ENCODE measurements around the gene BMPR1A. TPM values are rescaled to one million over a fixed set of nuclear protein-coding genes. Genes with fewer than 3 reads are reported as not detected.
"Not testable (repeated sequence)": the region's sequence is repeated elsewhere in the genome, so short reads cannot be mapped to it uniquely, and the experiment has no call there.

Gene BMPR1A
- total RNA-seq, 1 donor from 2014 or later, result 84.7 TPM

DNA sequence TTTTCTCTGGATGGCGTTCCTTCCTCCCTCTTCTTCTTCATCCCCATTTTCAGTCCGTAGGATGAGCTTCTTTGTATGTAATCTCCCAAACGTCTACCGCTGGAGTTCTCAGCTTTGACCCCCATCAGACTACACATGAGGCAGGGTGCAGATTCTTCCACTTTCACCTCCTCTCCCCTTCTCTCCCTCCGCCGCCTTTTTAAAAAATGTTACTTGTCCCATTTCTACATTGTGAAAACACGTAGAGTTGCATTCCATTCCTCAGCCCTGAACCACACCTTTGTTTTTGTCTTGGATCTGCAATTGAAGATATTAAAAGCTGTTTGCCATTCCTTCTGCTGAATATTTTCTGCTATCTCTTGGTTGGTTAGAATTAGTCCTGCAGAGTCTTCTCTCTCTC is 218.1 kb downstream of the BMPR1A start:
- TF ChIP-seq, protein P1, sequence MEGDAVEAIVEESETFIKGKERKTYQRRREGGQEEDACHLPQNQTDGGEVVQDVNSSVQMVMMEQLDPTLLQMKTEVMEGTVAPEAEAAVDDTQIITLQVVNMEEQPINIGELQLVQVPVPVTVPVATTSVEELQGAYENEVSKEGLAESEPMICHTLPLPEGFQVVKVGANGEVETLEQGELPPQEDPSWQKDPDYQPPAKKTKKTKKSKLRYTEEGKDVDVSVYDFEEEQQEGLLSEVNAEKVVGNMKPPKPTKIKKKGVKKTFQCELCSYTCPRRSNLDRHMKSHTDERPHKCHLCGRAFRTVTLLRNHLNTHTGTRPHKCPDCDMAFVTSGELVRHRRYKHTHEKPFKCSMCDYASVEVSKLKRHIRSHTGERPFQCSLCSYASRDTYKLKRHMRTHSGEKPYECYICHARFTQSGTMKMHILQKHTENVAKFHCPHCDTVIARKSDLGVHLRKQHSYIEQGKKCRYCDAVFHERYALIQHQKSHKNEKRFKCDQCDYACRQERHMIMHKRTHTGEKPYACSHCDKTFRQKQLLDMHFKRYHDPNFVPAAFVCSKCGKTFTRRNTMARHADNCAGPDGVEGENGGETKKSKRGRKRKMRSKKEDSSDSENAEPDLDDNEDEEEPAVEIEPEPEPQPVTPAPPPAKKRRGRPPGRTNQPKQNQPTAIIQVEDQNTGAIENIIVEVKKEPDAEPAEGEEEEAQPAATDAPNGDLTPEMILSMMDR (conservative IDR thresholded peaks at IDR 0.05), result no peak
- peak overlapping the region; percentile 99 for H3K27ac Mint-ChIP-seq
- no peak for DNase-seq (ENCODE audit: extremely low spot score, unreplicated experiment)
- H3K9me3 Mint-ChIP-seq, result no peaks in the 10 kb centered on the region
- peaks cover 4% of the 10 kb centered on the region for H3K36me3 Mint-ChIP-seq
- peaks cover 4% of the 10 kb centered on the region for H3K27me3 Mint-ChIP-seq
- peak overlapping the region; percentile 85 for H3K4me3 Mint-ChIP-seq
- peaks cover 34% of the 10 kb centered on the region for H3K4me1 Mint-ChIP-seq (ENCODE audit: unreplicated experiment)

DNA sequence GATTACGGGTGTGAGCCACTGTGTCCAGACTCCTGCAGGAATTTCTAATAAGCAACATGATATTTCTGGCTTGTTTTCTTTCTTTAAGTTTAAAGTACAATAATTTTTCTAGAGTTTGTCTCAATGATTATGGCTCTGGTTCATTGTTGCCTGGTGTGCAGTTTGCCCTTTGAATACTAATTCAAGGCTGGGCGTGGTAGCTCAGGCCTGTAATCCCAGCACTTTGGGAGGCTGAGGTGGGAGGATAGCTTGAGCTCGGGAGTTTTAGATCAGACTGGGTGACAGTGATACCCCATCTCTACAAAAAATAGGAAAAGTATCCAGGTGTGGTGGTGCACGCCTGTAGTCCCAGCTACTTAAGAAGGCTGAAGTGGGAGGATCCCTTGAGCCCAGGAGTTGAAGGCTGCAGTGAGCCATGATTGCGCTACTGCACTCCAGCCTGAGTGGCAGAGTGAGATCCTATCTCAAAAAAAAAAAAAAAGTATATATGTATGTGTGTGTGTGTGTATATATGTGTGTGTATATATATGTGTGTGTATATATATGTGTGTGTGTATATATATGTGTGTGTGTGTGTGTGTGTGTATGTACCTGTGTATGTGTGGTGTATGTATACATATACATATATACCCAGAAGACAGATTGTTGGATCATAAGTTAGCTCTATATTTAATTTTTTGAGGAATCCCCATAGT is 220.1 kb downstream of the BMPR1A start:
- TF ChIP-seq, protein P1 (conservative IDR thresholded peaks at IDR 0.05), result no peak
- Mint-ChIP-seq H3K4me1 (ENCODE audit: unreplicated experiment) (peaks cover 28% of the 10 kb centered on the region), H3K36me3 (peaks cover 4% of the 10 kb centered on the region), H3K9me3 (no peaks in the 10 kb centered on the region), H3K4me3 (no peak overlapping the region), H3K27ac (no peak overlapping the region), H3K27me3 (peaks cover 4% of the 10 kb centered on the region)
- DNase-seq (ENCODE audit: extremely low spot score, unreplicated experiment), result no peak

- H3K9me3 Mint-ChIP-seq; H3K4me3 Mint-ChIP-seq; H3K27me3 Mint-ChIP-seq; H3K36me3 Mint-ChIP-seq; DNase-seq (ENCODE audit: extremely low spot score, unreplicated experiment): not testable (repeated sequence)
- Mint-ChIP-seq H3K27ac (peak overlapping the region; percentile 24), H3K4me1 (ENCODE audit: unreplicated experiment) (peaks cover 13% of the 10 kb centered on the region)
Measured at GRCh38 chr10:86978457-86978856, 222.0 kb downstream of the BMPR1A start.

DNA sequence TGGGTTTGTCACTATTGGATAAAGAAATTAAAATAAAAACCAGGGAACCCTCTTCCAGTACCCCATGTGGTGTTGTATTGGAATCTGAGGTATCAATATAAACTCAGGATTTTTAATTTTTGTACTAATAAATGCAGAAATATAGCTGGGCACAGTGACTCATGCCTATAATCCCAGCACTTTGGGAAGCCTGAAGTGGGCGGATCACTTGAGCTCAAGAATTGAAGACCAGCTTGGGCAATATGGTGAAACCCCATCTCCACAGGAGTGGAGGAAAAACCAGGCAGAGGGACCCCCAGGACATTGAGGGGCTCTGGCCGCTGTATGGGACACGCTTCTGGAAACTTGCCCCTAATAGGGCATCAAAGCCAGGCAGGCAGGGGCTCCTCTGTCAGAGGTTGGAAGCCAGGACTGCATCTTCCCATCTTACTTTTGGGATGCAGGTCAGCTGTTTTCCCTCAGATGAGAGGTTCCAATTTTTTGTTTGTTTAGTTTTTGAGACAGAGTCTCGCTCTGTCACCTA is 222.9 kb downstream of the BMPR1A start:
- H3K4me3 Mint-ChIP-seq, result no peak overlapping the region
- DNase-seq (ENCODE audit: extremely low spot score, unreplicated experiment), result no peak
- no peaks in the 10 kb centered on the region for H3K27me3 Mint-ChIP-seq
- H3K9me3 Mint-ChIP-seq, result no peaks in the 10 kb centered on the region
- peaks cover 4% of the 10 kb centered on the region for H3K36me3 Mint-ChIP-seq
- TF ChIP-seq, protein P1 (conservative IDR thresholded peaks at IDR 0.05), result no peak
- no peak overlapping the region for H3K27ac Mint-ChIP-seq
- peaks cover 11% of the 10 kb centered on the region for H3K4me1 Mint-ChIP-seq (ENCODE audit: unreplicated experiment)

GRCh38 chr10:86979977-86980448 is 223.6 kb downstream of the BMPR1A start:
- Mint-ChIP-seq H3K36me3 (no peaks in the 10 kb centered on the region), H3K4me3 (no peak overlapping the region), H3K27ac (no peak overlapping the region), H3K4me1 (ENCODE audit: unreplicated experiment) (peaks cover 7% of the 10 kb centered on the region), H3K9me3 (no peaks in the 10 kb centered on the region), H3K27me3 (no peaks in the 10 kb centered on the region)
- no peak for DNase-seq (ENCODE audit: extremely low spot score, unreplicated experiment)
- TF ChIP-seq, protein P1 (conservative IDR thresholded peaks at IDR 0.05), result no peak

DNA sequence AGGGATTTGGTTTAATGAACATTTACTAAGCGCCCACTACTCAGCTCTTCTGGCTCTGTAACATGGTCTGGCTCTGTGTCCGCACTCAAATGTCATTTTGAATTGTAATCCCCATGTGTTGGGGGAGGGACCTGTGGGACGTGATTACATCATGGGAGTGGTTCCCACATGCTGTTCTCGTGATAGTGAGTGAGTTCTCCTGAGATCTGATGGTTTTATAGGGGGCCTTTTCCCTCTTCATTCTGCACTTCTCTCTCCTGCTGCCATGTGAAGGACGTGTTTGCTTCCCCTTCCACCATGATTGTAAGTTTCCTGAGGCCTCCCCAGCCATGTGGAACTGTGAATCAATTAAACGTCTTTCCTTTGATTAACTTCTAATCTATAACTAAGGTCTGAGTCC is 224.6 kb downstream of the BMPR1A start:
- not testable (repeated sequence) for H3K9me3 Mint-ChIP-seq; H3K27ac Mint-ChIP-seq; H3K27me3 Mint-ChIP-seq; H3K4me1 Mint-ChIP-seq (ENCODE audit: unreplicated experiment); DNase-seq (ENCODE audit: extremely low spot score, unreplicated experiment); H3K36me3 Mint-ChIP-seq; H3K4me3 Mint-ChIP-seq
